ENCODE data around the gene DMP1. TPM values are rescaled to one million over a fixed set of nuclear protein-coding genes. Genes with fewer than 3 reads are reported as not detected.
A peak's percentile ranks its signal among the peaks of the same experiment; 100 is the strongest.

DMP1 gene
- total and polyA plus RNA-seq, 2 of the 8 experiments (the other 6 are each of a cell fraction or from before 2014, with no cell fraction given), result 0.05 to 0.17 TPM

DNA sequence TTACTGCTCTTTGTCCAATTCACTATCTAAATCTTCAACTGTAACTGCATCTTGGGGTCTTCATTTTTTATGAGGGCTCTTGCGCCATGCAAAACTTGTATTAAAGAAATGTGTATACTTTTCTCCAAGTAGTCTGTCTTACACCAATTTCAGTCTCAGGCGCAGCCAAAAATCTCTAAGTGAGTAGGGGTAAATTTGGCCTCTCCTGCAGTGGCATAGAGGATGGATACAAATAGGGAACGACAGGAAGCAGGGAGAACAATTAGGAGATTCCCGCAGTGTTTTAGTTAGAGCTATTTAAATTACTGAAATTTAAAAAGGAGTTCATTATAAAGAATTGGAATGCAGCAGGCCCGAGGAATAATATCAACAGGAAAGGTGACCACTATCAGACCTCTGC, 30.2 kb downstream of the DMP1 start:
- Histone ChIP-seq H2BK120ac (replicated peaks; ENCODE audit: low read depth, low read length) (peak overlapping the region; percentile 45), H2BK15ac (ENCODE audit: low read length) (no peak overlapping the region), H3K36me3 (ENCODE audit: control insufficient read depth in 2 of 4, insufficient read depth in 4 of 4, low read length in 3 of 4) (peaks cover 0 to 7% (median 0%) of the 10 kb centered on the region in 4 experiments; a peak in 1 of 8 replicates), H4K8ac (ENCODE audit: extremely low read depth, insufficient read depth, low read length) (no peak overlapping the region), H2BK20ac (ENCODE audit: low read length) (no peak overlapping the region), H3K56ac (replicated peaks; ENCODE audit: insufficient read length, low read depth, low read length) (peak overlapping the region; percentile 27), H3K79me1 (ENCODE audit: low read depth, low read length) (no peaks in the 10 kb centered on the region), H3K23ac (ENCODE audit: insufficient read length) (no peak overlapping the region), H3K23me2 (ENCODE audit: low read depth, low read length) (no peaks in the 10 kb centered on the region), H3K4me1 (replicated peaks in 1 of 4; ENCODE audit: control insufficient read depth in 3 of 4, insufficient read depth in 4 of 4, low read length in 3 of 4) (peaks cover 0 to 11% (median 9%) of the 10 kb centered on the region in 4 experiments; a peak in 4 of 7 replicates), H3K18ac (ENCODE audit: extremely low read depth, low read length) (no peak overlapping the region), H2BK12ac (ENCODE audit: low read depth, low read length) (no peak overlapping the region), H3K4ac (replicated peaks; ENCODE audit: insufficient read length, low read depth, low read length) (no peak overlapping the region), H3K4me2 (ENCODE audit: insufficient read depth in 1 of 2, low read depth in 2 of 2, low read length in 2 of 2) (peak overlapping the region; percentile 45 to 46), H3K9ac (replicated peaks in 1 of 4; ENCODE audit: extremely low read depth in 1 of 4, low read depth in 3 of 4, low read length in 3 of 4) (no peak overlapping the region; a peak in 1 of 7 replicates), H3K27me3 (replicated peaks in 1 of 4; ENCODE audit: control insufficient read depth in 3 of 4, extremely low read depth in 1 of 4, insufficient read depth in 3 of 4, low read length in 3 of 4) (no peaks in the 10 kb centered on the region), H3K27ac (ENCODE audit: low read depth, low read length) (peak overlapping the region; percentile 66; the same call in 1 of the 2 replicates), H2BK5ac (ENCODE audit: low read depth, low read length) (peak overlapping the region; percentile 12; the same call in 1 of the 2 replicates), H3K14ac (ENCODE audit: insufficient read length) (no peak overlapping the region), H4K20me1 (replicated peaks in 1 of 2; ENCODE audit: control insufficient read depth in 1 of 2, insufficient read depth in 2 of 2, low read length in 2 of 2) (no peaks in the 10 kb centered on the region), H2AFZ (ENCODE audit: low read length) (no peak overlapping the region), H3K9me3 (ENCODE audit: insufficient read depth in 2 of 2, low read depth in 1 of 2, low read length in 1 of 2) (peaks cover 10 to 23% of the 10 kb centered on the region in 2 experiments), H2AK5ac (ENCODE audit: low read depth, low read length) (no peak overlapping the region), H3K79me2 (ENCODE audit: control insufficient read depth in 1 of 2, insufficient read depth in 2 of 2, low read length in 2 of 2) (no peaks in the 10 kb centered on the region), H4K91ac (replicated peaks; ENCODE audit: insufficient read length, low read length) (no peak overlapping the region), H3K4me3 (ENCODE audit: extremely low read depth in 1 of 4, insufficient read depth in 2 of 4, low read depth in 3 of 4, low read length in 4 of 4) (peak overlapping the region in 2 of 4 experiments; percentile 2 to 44; a peak in 2 of 8 replicates), H4K5ac (ENCODE audit: insufficient read length, low read depth, low read length) (no peak overlapping the region)
- FAIRE-seq (no peak), DNase-seq (ENCODE audit: low read depth in 1 of 2, low spot score in 2 of 2) (no peak)
- CTCF ChIA-PET (ENCODE audit: partially characterized antibody), result interaction anchor here (0.7 to 6.3 kb wide), 22 partner anchors 13 to 518 kb away, joined by 3 to 109 read pairs (median 4); no protein-coding TSS in a partner anchor
- POLR2A ChIA-PET (ENCODE audit: partially characterized antibody), result interaction anchor here (0.9 to 1.6 kb wide), 8 partner anchors 12 to 241 kb away, joined by 3 to 11 read pairs (median 3); partner anchors contain the start of gene MEPE
- whole genome bisulfite sequencing, 2 experiments (ENCODE audit: extremely low coverage in 1 of 2, insufficient coverage in 1 of 2, insufficient read length in 1 of 2, insufficient replicate concordance in 2 of 2, low coverage in 1 of 2, low lambda C conversion rate in 2 of 2, missing lambda C conversion rate in 1 of 2), result 14% methylated on average over 5 of the region's 5 CpGs; no CpG with 5 or more reads in 1 of the 2 experiments
- TF ChIP-seq TAF1 (IDR thresholded peaks at IDR 0.05; ENCODE audit: low read depth, low read length) (no peak), SAP30 (IDR thresholded peaks at IDR 0.05; ENCODE audit: insufficient read depth, insufficient replicate concordance, low read length) (no peak), RAD21 (IDR thresholded peaks at IDR 0.05 in 1 of 2, conservative IDR thresholded peaks at IDR 0.05 in 1 of 2; ENCODE audit: low read depth in 2 of 2, low read length in 2 of 2) (no peak), FOSL1 (IDR thresholded peaks at IDR 0.05; ENCODE audit: insufficient read depth, low read depth, low read length) (no peak), BRCA1 (IDR thresholded peaks at IDR 0.05; ENCODE audit: low read depth, low read length) (no peak), POLR2A (IDR thresholded peaks at IDR 0.05; ENCODE audit: control extremely low read depth in 1 of 2, low read depth in 2 of 2, low read length in 2 of 2) (no peak), SUZ12 (IDR thresholded peaks at IDR 0.05; ENCODE audit: low read length) (no peak), SRF (IDR thresholded peaks at IDR 0.05; ENCODE audit: low read depth, low read length) (no peak), ASH2L (IDR thresholded peaks at IDR 0.05; ENCODE audit: low read length) (no peak), TAF7 (optimal IDR thresholded peaks at IDR 0.05; ENCODE audit: borderline replicate concordance, low read depth, low read length) (no peak)
- TF ChIP-seq, protein P1, sequence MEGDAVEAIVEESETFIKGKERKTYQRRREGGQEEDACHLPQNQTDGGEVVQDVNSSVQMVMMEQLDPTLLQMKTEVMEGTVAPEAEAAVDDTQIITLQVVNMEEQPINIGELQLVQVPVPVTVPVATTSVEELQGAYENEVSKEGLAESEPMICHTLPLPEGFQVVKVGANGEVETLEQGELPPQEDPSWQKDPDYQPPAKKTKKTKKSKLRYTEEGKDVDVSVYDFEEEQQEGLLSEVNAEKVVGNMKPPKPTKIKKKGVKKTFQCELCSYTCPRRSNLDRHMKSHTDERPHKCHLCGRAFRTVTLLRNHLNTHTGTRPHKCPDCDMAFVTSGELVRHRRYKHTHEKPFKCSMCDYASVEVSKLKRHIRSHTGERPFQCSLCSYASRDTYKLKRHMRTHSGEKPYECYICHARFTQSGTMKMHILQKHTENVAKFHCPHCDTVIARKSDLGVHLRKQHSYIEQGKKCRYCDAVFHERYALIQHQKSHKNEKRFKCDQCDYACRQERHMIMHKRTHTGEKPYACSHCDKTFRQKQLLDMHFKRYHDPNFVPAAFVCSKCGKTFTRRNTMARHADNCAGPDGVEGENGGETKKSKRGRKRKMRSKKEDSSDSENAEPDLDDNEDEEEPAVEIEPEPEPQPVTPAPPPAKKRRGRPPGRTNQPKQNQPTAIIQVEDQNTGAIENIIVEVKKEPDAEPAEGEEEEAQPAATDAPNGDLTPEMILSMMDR (IDR thresholded peaks at IDR 0.05; ENCODE audit: control extremely low read depth in 1 of 3, insufficient read depth in 1 of 3, low read depth in 1 of 3, low read length in 3 of 3), result no peak
